ENCODE measurements around the gene PLEKHA8.

- no peak for TF ChIP-seq CTCF (IDR thresholded peaks at IDR 0.05 in 4 of 5, conservative IDR thresholded peaks at IDR 0.05 in 1 of 5)
- TF ChIP-seq POLR2A (IDR thresholded peaks at IDR 0.05) = no peak
These were observed 20.4 kb downstream of the PLEKHA8 start for GRCh38 chr7:30048582-30048981.
